GM19099 (cell line): ENCODE measurements around the gene PRPF19.

Source experiments
- POLR2A ChIP-seq: IDR thresholded peaks from 3 replicates; pipeline ENCODE4 v1.6.1; 2011; ENCODE audit warnings: low read depth; ENCODE audit not compliant: insufficient read length; ENCODE audit errors: extremely low read depth

PRPF19 gene

GRCh38 chr11:60900673-60901404, 5.5 kb downstream of the PRPF19 start:
- no peak for TF ChIP-seq POLR2A

GRCh38 chr11:60899977-60900376, 6.4 kb downstream of the PRPF19 start:
- no peak for TF ChIP-seq POLR2A

GRCh38 chr11:60899046-60899936, 7.1 kb downstream of the PRPF19 start:
- TF ChIP-seq POLR2A: no peak

GRCh38 chr11:60897496-60897895, 8.9 kb downstream of the PRPF19 start:
- no peak for TF ChIP-seq POLR2A

- TF ChIP-seq POLR2A: no peak
Observed at GRCh38 chr11:60895687-60896086, 10.7 kb downstream of the PRPF19 start.

DNA sequence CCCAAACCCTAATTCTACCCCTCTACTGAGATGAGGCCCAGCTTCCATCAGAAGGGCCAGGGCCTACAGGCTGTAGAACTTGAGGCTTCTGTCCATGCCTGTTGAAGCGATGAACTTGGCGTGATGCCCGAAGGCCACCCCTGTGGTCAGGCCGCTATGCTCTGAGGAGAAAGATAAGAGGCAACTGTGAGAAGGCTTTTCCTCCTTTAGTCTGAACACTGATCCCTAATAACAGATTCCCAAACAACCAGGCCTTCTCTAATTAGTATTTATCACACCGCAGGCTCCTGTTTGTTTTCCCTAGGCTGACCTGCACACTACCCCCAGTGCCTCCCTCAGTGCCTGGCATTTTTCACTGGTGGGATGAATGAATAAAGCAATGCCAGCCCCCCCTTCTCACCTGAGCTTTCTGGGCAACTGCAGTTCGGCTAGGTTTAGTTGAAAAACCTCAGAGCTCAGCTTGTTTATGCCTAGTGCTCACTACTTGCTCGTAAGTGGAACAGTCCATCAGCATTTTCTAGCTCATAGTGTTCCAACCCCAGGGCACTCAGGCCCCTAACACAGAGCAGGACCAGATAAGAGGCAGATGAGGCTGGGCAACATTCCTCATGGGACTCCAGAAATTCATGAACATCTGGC, 15.2 kb downstream of the PRPF19 start:
- TF ChIP-seq POLR2A: no peak

- TF ChIP-seq POLR2A: no peak
Observed at GRCh38 chr11:60890696-60891095, 15.7 kb downstream of the PRPF19 start.

- TF ChIP-seq POLR2A: no peak
Observed at GRCh38 chr11:60889869-60890311, 16.5 kb downstream of the PRPF19 start.

- no peak for TF ChIP-seq POLR2A
Observed at GRCh38 chr11:60887556-60887955, 18.8 kb downstream of the PRPF19 start.

- no peak for TF ChIP-seq POLR2A
Observed at GRCh38 chr11:60880643-60881282, 25.6 kb downstream of the PRPF19 start.

DNA sequence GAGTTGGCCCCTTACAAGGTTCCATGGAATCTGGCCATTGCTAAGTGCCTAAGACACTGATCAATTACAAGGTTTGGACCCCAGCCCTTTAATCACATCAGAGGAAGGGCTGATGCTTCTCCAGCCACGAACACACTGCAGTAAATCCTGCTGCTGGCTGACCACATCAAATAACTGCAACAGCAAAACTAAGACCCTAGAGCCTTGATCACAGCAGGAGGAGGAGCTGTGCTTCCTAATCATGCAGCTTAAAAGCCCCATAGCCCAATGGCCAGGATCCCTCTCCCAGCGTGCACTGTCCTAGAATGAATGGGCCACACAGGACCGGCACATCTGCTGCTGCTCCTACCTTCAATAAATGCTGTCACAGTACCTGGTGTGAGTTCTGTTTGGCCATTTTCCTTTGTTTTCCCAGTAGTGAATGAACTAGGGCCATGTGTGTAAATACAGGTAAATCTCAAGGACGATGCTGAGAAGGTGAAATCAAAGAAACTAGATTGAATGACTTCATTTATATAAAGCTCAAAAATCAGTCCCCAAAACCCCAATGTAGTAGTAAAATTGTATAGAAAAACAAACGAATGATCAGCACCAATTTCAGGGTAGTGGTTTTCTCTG, 26.3 kb downstream of the PRPF19 start:
- no peak for TF ChIP-seq POLR2A

GRCh38 chr11:60879104-60879503, 27.3 kb downstream of the PRPF19 start:
- TF ChIP-seq POLR2A: no peak

DNA sequence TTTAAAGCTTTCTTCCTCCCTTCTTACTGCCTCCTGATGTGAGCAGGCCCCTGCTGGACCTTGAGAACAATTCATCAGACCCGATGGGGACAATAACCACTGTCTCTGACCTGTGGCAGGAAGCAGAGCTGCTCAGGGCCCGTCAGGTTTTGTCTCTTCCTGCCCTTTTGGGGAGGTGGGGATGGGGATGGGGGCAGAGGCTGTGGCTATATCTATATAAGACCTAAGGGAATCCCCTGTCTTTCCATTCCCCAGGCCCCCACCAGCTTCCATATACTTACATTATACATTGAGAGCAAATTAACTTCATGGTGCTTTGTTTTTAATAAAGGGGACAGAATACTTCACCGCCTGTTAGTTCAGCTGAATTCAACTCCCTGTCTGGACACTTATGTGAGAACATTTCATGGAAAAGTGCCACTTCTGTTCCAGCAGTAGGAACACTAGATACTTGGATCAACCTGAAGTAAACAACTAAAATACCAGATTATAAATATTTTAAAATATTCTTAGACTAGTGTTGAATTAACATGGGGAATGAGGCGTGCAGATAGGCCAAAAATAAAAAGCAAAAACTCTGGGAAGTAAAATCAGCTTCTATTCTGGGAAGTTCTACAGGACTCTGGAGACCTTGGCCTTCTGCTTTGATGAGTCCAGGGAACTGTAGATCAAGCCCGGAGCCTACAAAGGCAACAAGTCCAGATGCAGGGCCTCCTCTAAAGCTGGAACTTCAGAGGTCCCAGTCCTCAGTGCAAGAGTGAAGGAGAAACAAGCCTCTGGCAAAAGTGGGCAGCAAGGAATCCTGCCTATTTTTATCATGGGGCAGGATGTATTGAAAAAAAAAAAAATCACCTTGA, 27.9 kb downstream of the PRPF19 start:
- TF ChIP-seq POLR2A: no peak

GRCh38 chr11:60876168-60876485, 30.3 kb downstream of the PRPF19 start:
- no peak for TF ChIP-seq POLR2A

GRCh38 chr11:60875366-60876167, 30.8 kb downstream of the PRPF19 start:
- TF ChIP-seq POLR2A: no peak
